Endodermal cell (in vitro differentiated cells): Measurements from ENCODE around the gene PARP3. TPM values are rescaled to one million over a fixed set of nuclear protein-coding genes. Genes with fewer than 3 reads are reported as not detected.

ENCODE experiments used
- DNase-seq: peaks from one replicate; pipeline ENCODE4 v3.0.0-alpha.2; 2017
- H3K27ac ChIP-seq: 2 replicates; pipeline ENCODE4 v1.5.1; 2013; ENCODE audit warnings: mild to moderate bottlenecking, low read depth, low read length, moderate library complexity
- H3K27me3 ChIP-seq: 2 replicates; pipeline ENCODE4 v1.6.1; 2013; ENCODE audit warnings: mild to moderate bottlenecking, low read length, moderate library complexity; ENCODE audit not compliant: insufficient read depth, control insufficient read depth, poor library complexity, severe bottlenecking
- H3K36me3 ChIP-seq: 2 replicates; pipeline ENCODE4 v1.7.0; 2013; ENCODE audit warnings: mild to moderate bottlenecking, low read length, moderate library complexity; ENCODE audit not compliant: control insufficient read depth, insufficient read depth
- H3K4me1 ChIP-seq: one replicate; pipeline ENCODE4 v1.7.0; 2013; ENCODE audit warnings: low read length; ENCODE audit not compliant: control insufficient read depth, insufficient read depth
- H3K4me3 ChIP-seq: 2 replicates; pipeline ENCODE4 v1.5.1; 2013; ENCODE audit warnings: mild to moderate bottlenecking, low read length, moderate library complexity
- H3K9ac ChIP-seq: 2 replicates; pipeline ENCODE4 v1.6.1; 2013; ENCODE audit warnings: mild to moderate bottlenecking, low read length, moderate library complexity; ENCODE audit not compliant: poor library complexity, severe bottlenecking; ENCODE audit errors: extremely low read depth
- H3K9me3 ChIP-seq: 2 replicates; pipeline ENCODE4 v1.6.1; 2013; ENCODE audit warnings: mild to moderate bottlenecking, low read length, moderate library complexity; ENCODE audit not compliant: control insufficient read depth
- H3K27ac Mint-ChIP-seq: 2 replicates; pipeline ENCODE4 v1.8.0; 2020; ENCODE audit warnings: mixed read lengths
- H3K27me3 Mint-ChIP-seq: 2 replicates; pipeline ENCODE4 v1.8.0; 2021; ENCODE audit warnings: mild to moderate bottlenecking, mixed read lengths; ENCODE audit not compliant: insufficient read depth
- H3K36me3 Mint-ChIP-seq: 2 replicates; pipeline ENCODE4 v1.8.0; 2020; ENCODE audit warnings: low read depth, mixed read lengths
- H3K4me1 Mint-ChIP-seq: 2 replicates; pipeline ENCODE4 v1.8.0; 2020; ENCODE audit warnings: mixed read lengths
- H3K4me3 Mint-ChIP-seq: 2 replicates; pipeline ENCODE4 v1.8.0; 2020; ENCODE audit warnings: mild to moderate bottlenecking, moderate library complexity, mixed read lengths
- H3K9me3 Mint-ChIP-seq: 2 replicates; pipeline ENCODE4 v1.8.0; 2020; ENCODE audit warnings: mild to moderate bottlenecking, mixed read lengths
- CTCF ChIP-seq: fragments of 200-600 bp; sonication (generic); conservative IDR thresholded peaks from 2 replicates; pipeline ENCODE4 v1.5.0; 2021; ENCODE audit warnings: antibody characterized with exemption, mild to moderate bottlenecking
- WGBS, 2 experiments: methylation state at CpG; one replicate each; pipeline versions ENCODE4 v1.1.5 to v1.1.7; 2013; ENCODE audit warnings: missing lambda C conversion rate in 2 of 2, mixed read lengths in 1 of 2; ENCODE audit not compliant: insufficient coverage in 1 of 2, insufficient read length in 1 of 2; 5-methylcytosine and 5-hydroxymethylcytosine counted together
- total RNA-seq, 2 donors: library from RNA; stranded (reverse); fragmentation: NEBNext Ultra II Directional in 1 of 2; extraction: Animal tissue kit (Norgen Biotek cat#: 25700) in 1 of 2; gene quantifications; 2 replicates in 1 of 2; 3 replicates in 1 of 2; pipeline ENCODE4 v1.2.1, GENCODE V29; 2021

Gene PARP3
- total RNA-seq, 2 donors from 2014 or later: 4.5 to 5.7 TPM

GRCh38 chr3:51946796-51947195, 4.6 kb downstream of the PARP3 start:
- H3K9ac ChIP-seq: no peak overlapping the region
- H3K27ac ChIP-seq: no peak overlapping the region
- no peak for DNase-seq
- peaks cover 6% of the 10 kb centered on the region for H3K4me1 ChIP-seq
- H3K4me3 ChIP-seq: no peak overlapping the region
- no peaks in the 10 kb centered on the region for H3K9me3 Mint-ChIP-seq
- peaks cover 26% of the 10 kb centered on the region for H3K27me3 ChIP-seq
- H3K36me3 Mint-ChIP-seq: no peaks in the 10 kb centered on the region
- H3K4me1 Mint-ChIP-seq: peaks cover 5% of the 10 kb centered on the region
- no peak overlapping the region for H3K27ac Mint-ChIP-seq
- peaks cover 38% of the 10 kb centered on the region for H3K27me3 Mint-ChIP-seq
- H3K9me3 ChIP-seq: no peaks in the 10 kb centered on the region
- H3K4me3 Mint-ChIP-seq: no peak overlapping the region
- TF ChIP-seq CTCF: no peak
- 91 to 92% methylated on average over 4 of the region's 4 CpGs for WGBS, 2 experiments
- no peaks in the 10 kb centered on the region for H3K36me3 ChIP-seq

GRCh38 chr3:51947215-51947900, 5.2 kb downstream of the PARP3 start:
- no peaks in the 10 kb centered on the region for H3K36me3 ChIP-seq
- H3K4me3 ChIP-seq: no peak overlapping the region
- H3K9ac ChIP-seq: no peak overlapping the region
- no peak overlapping the region for H3K27ac Mint-ChIP-seq
- H3K4me1 Mint-ChIP-seq: peaks cover 3% of the 10 kb centered on the region
- no peak for TF ChIP-seq CTCF
- WGBS, 2 experiments: 74 to 85% methylated on average over 10 to 13 of the region's 13 CpGs
- H3K27ac ChIP-seq: no peak overlapping the region
- no peak overlapping the region for H3K4me3 Mint-ChIP-seq
- H3K27me3 ChIP-seq: peaks cover 26% of the 10 kb centered on the region
- H3K27me3 Mint-ChIP-seq: peaks cover 43% of the 10 kb centered on the region
- no peaks in the 10 kb centered on the region for H3K9me3 Mint-ChIP-seq
- DNase-seq: no peak
- no peaks in the 10 kb centered on the region for H3K9me3 ChIP-seq
- H3K4me1 ChIP-seq: peaks cover 4% of the 10 kb centered on the region
- no peaks in the 10 kb centered on the region for H3K36me3 Mint-ChIP-seq

GRCh38 chr3:51948016-51948580, 5.9 kb downstream of the PARP3 start:
- DNase-seq: no peak
- 87 to 92% methylated on average over 9 to 10 of the region's 10 CpGs for WGBS, 2 experiments
- H3K27ac Mint-ChIP-seq: no peak overlapping the region
- Histone ChIP-seq H3K4me3 (no peak overlapping the region), H3K27ac (no peak overlapping the region), H3K4me1 (no peaks in the 10 kb centered on the region), H3K9me3 (no peaks in the 10 kb centered on the region), H3K9ac (no peak overlapping the region), H3K36me3 (no peaks in the 10 kb centered on the region), H3K27me3 (peaks cover 26% of the 10 kb centered on the region)
- H3K9me3 Mint-ChIP-seq: no peaks in the 10 kb centered on the region
- H3K27me3 Mint-ChIP-seq: peaks cover 48% of the 10 kb centered on the region
- H3K36me3 Mint-ChIP-seq: no peaks in the 10 kb centered on the region
- no peak for TF ChIP-seq CTCF
- no peak overlapping the region for H3K4me3 Mint-ChIP-seq
- no peaks in the 10 kb centered on the region for H3K4me1 Mint-ChIP-seq
